Common myeloid progenitor, CD34-positive (primary cell): ENCODE measurements around the gene ATP8B4.
A peak's percentile ranks its signal among the peaks of the same experiment; 100 is the strongest.

Source experiments
- CTCF ChIA-PET: fragments of 350-600 bp; sonication (Branson Sonifier 250); formaldehyde crosslinking; loops from one replicate; lab custom pipeline; 2021; ENCODE audit warnings: antibody characterized with exemption; lab: Charles Lee
- POLR2A ChIA-PET: fragments of 350-600 bp; sonication (Branson Sonifier 250); formaldehyde crosslinking; loops from one replicate; lab custom pipeline; 2021; ENCODE audit warnings: antibody characterized with exemption; lab: Charles Lee
- DNase-seq, 3 donors: peaks; one replicate each; pipeline versions ENCODE4 v3.0.0 to v3.0.0-alpha.2; 2013
- H3K27ac ChIP-seq, 2 experiments: 1 replicate in 1 of 2; 2 replicates in 1 of 2; pipeline ENCODE4 v1.7.0; 2013; ENCODE audit warnings: inconsistent platforms in 2 of 2, low read length in 2 of 2, mild to moderate bottlenecking in 2 of 2, low read depth in 1 of 2, moderate library complexity in 1 of 2; ENCODE audit not compliant: severe bottlenecking in 2 of 2, insufficient read depth in 1 of 2, poor library complexity in 1 of 2
- H3K27me3 ChIP-seq, 5 experiments: replicated peaks in 2 of 5; 1 replicate in 3 of 5; 2 replicates in 2 of 5; pipeline versions ENCODE4 v1.6.1 to v1.7.0; 2013; ENCODE audit warnings: low read length in 4 of 5, mild to moderate bottlenecking in 2 of 5, moderate library complexity in 2 of 5, inconsistent platforms in 1 of 5; ENCODE audit not compliant: insufficient read depth in 5 of 5, control insufficient read depth in 4 of 5
- H3K36me3 ChIP-seq, 4 experiments: 1 replicate in 2 of 4; 2 replicates in 2 of 4; pipeline versions ENCODE4 v1.6.1 to v1.7.0; 2013; ENCODE audit warnings: low read length in 3 of 4, control low read depth in 1 of 4, mild to moderate bottlenecking in 1 of 4; ENCODE audit not compliant: control insufficient read depth in 4 of 4, insufficient read depth in 4 of 4
- H3K4me1 ChIP-seq, 4 experiments: 1 replicate in 3 of 4; 2 replicates in 1 of 4; pipeline versions ENCODE4 v1.6.1 to v1.7.1; 2013; ENCODE audit warnings: low read length in 3 of 4, mild to moderate bottlenecking in 3 of 4, control low read depth in 1 of 4, inconsistent platforms in 1 of 4, moderate library complexity in 1 of 4; ENCODE audit not compliant: control insufficient read depth in 4 of 4, insufficient read depth in 4 of 4; ENCODE audit errors: control extremely low read depth in 1 of 4
- H3K4me3 ChIP-seq, 7 experiments: 1 replicate in 4 of 7; 2 replicates in 3 of 7; pipeline versions ENCODE4 v1.5.1 to v1.7.0; 2013; ENCODE audit warnings: mild to moderate bottlenecking in 7 of 7, low read length in 6 of 7, moderate library complexity in 6 of 7, inconsistent platforms in 2 of 7, low read depth in 2 of 7, control low read depth in 1 of 7; ENCODE audit not compliant: insufficient read depth in 4 of 7, control insufficient read depth in 1 of 7; ENCODE audit errors: extremely low read depth in 1 of 7
- H3K9me3 ChIP-seq, 5 experiments: 1 replicate in 4 of 5; 2 replicates in 1 of 5; pipeline versions ENCODE4 v1.6.1 to v1.7.1; 2013; ENCODE audit warnings: low read length in 4 of 5, mild to moderate bottlenecking in 2 of 5, inconsistent platforms in 1 of 5, low read depth in 1 of 5, moderate library complexity in 1 of 5; ENCODE audit not compliant: control insufficient read depth in 4 of 5, insufficient read depth in 2 of 5; ENCODE audit errors: control extremely low read depth in 1 of 5
- WGBS: methylation state at CpG from one replicate; pipeline ENCODE4 v1.1.5; 2013; ENCODE audit not compliant: insufficient coverage; 5-methylcytosine and 5-hydroxymethylcytosine counted together

Gene ATP8B4

GRCh38 chr15:50140098-50140497 lies 21.1 kb upstream of the ATP8B4 start:
- H3K27me3 ChIP-seq: no peaks in the 10 kb centered on the region
- POLR2A ChIA-PET: no interaction called here
- peaks cover 19 to 64% (median 28%) of the 10 kb centered on the region in 4 experiments for H3K4me1 ChIP-seq
- H3K4me3 ChIP-seq: no peak overlapping the region
- H3K9me3 ChIP-seq: no peaks in the 10 kb centered on the region
- H3K36me3 ChIP-seq: no peaks in the 10 kb centered on the region
- H3K27ac ChIP-seq: no peak overlapping the region
- CTCF ChIA-PET: interaction anchor here (0.6 to 2.0 kb wide), 6 partner anchors 14 to 768 kb away, joined by 3 to 4 read pairs (median 4); no protein-coding TSS in a partner anchor
- DNase-seq: no peak
- no CpG with 5 or more reads among the region's 1 CpG for WGBS

- CTCF ChIA-PET: interaction anchor here (0.6 kb wide), 1 partner anchor 225 kb away, joined by 3 read pairs; no protein-coding TSS in a partner anchor
- Histone ChIP-seq H3K27me3 (no peaks in the 10 kb centered on the region), H3K9me3 (no peaks in the 10 kb centered on the region), H3K4me1 (peaks cover 29 to 70% (median 35%) of the 10 kb centered on the region in 4 experiments), H3K4me3 (no peak overlapping the region), H3K27ac (no peak overlapping the region), H3K36me3 (no peaks in the 10 kb centered on the region)
- no peak for DNase-seq
- POLR2A ChIA-PET: no interaction called here
Measured at GRCh38 chr15:50138391-50138790, 19.4 kb upstream of the ATP8B4 start.

GRCh38 chr15:50137893-50138292 lies 18.9 kb upstream of the ATP8B4 start:
- Histone ChIP-seq H3K27me3 (no peaks in the 10 kb centered on the region), H3K4me1 (peaks cover 28 to 65% (median 35%) of the 10 kb centered on the region in 4 experiments), H3K4me3 (no peak overlapping the region), H3K9me3 (no peaks in the 10 kb centered on the region), H3K27ac (no peak overlapping the region), H3K36me3 (no peaks in the 10 kb centered on the region)
- ChIA-PET POLR2A (no interaction called here), CTCF (interaction anchor here (0.6 to 1.5 kb wide), 8 partner anchors 10 to 224 kb away, joined by 3 to 6 read pairs (median 4); partner anchors contain the start of gene ATP8B4)
- DNase-seq: no peak
- WGBS: no CpG with 5 or more reads among the region's 2 CpGs

GRCh38 chr15:50137330-50137761 lies 18.3 kb upstream of the ATP8B4 start:
- no peaks in the 10 kb centered on the region for H3K9me3 ChIP-seq
- CTCF ChIA-PET: interaction anchor here (0.9 to 2.0 kb wide), 9 partner anchors 9 to 84 kb away, joined by 3 to 6 read pairs (median 4); partner anchors contain the start of gene ATP8B4
- no peak for DNase-seq
- H3K27ac ChIP-seq: no peak overlapping the region
- no peaks in the 10 kb centered on the region for H3K27me3 ChIP-seq
- no peak overlapping the region for H3K4me3 ChIP-seq
- H3K36me3 ChIP-seq: no peaks in the 10 kb centered on the region
- H3K4me1 ChIP-seq: peaks cover 23 to 59% (median 35%) of the 10 kb centered on the region in 4 experiments
- POLR2A ChIA-PET: no interaction called here
- WGBS: 95% methylated on average over 5 of the region's 7 CpGs

- H3K9me3 ChIP-seq: no peaks in the 10 kb centered on the region
- POLR2A ChIA-PET: no interaction called here
Measured at GRCh38 chr15:50135031-50135551, 16.1 kb upstream of the ATP8B4 start.

GRCh38 chr15:50134524-50135024 lies 15.5 kb upstream of the ATP8B4 start:
- H3K9me3 ChIP-seq: no peaks in the 10 kb centered on the region
- H3K36me3 ChIP-seq: no peaks in the 10 kb centered on the region
- CTCF ChIA-PET: interaction anchor here (0.6 to 3.4 kb wide), 7 partner anchors 11 to 899 kb away, joined by 3 to 28 read pairs (median 3); partner anchors contain the start of gene ATP8B4
- H3K27ac ChIP-seq: peak overlapping the region; percentile 36 to 72
- peaks cover 5 to 36% (median 26%) of the 10 kb centered on the region in 4 experiments for H3K4me1 ChIP-seq
- POLR2A ChIA-PET: no interaction called here
- WGBS: no CpG with 5 or more reads among the region's 2 CpGs
- H3K4me3 ChIP-seq: peak overlapping the region in 1 of 7 experiments; percentile 40
- no peaks in the 10 kb centered on the region for H3K27me3 ChIP-seq
- DNase-seq: peak; percentile 71 to 94 (median 87)

More at GRCh38 chr15:50135031-50135551, 16.1 kb upstream of the ATP8B4 start:
- H3K36me3 ChIP-seq: no peaks in the 10 kb centered on the region
- CTCF ChIA-PET: interaction anchor here (0.9 to 3.4 kb wide), 8 partner anchors 12 to 900 kb away, joined by 3 to 28 read pairs (median 3); partner anchors contain the start of gene ATP8B4
- WGBS: 92% methylated on average over 5 of the region's 5 CpGs
- peak overlapping the region; percentile 36 to 72 for H3K27ac ChIP-seq
- peak overlapping the region in 1 of 7 experiments; percentile 40 for H3K4me3 ChIP-seq
- DNase-seq: peak in 1 of 3 donors; percentile 49
- H3K27me3 ChIP-seq: no peaks in the 10 kb centered on the region
- peaks cover 8 to 41% (median 28%) of the 10 kb centered on the region in 4 experiments for H3K4me1 ChIP-seq
